GM10266 (cell line): Measurements from ENCODE around the gene FSD2.
"Not testable (repeated sequence)": the region's sequence is repeated elsewhere in the genome, so short reads cannot be mapped to it uniquely, and the experiment has no call there.

Experiments
- DNase-seq: peaks from one replicate; pipeline ENCODE4 v3.0.0; 2012; ENCODE audit errors: extremely low spot score
- TF ChIP-seq, protein P1 (sequence below): IDR thresholded peaks from 2 replicates; pipeline ENCODE4 v1.5.1; 2012; ENCODE audit warnings: mild to moderate bottlenecking, low read depth; ENCODE audit not compliant: control insufficient read depth, insufficient read depth; ENCODE audit errors: missing control alignments

FSD2 gene

DNA sequence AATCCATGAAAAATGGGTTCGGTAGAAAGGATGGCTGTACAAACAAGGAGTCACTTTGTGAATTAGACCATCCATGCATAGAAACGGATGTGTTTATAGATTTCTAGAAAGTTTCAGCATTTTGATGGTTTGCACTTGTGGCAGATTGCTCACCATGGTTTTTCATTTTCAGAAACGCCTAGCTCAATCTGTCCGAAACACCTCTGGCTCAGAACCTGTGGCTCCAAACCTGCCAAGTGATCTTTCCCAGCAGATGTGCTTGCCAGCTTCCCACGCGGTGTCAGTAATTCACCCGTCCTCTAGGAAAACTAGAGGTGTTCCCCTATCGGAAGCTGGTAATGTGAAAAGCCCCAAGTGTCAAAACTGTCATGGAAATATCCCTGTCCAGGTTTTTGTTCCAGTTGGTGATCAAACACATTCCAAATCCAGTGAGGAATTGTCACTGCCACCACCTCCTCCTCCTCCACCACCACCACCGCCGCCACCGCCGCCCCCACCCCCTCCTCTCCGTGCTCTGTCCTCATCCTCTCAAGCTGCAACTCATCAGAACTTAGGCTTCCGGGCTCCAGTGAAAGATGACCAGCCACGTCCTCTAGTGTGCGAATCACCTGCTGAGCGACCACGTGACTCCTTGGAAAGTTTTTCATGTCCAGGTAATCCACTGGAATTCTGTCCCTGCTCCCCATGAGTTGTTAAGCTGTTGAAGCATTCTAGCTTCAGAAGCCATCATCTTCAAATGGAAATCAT, 24.7 kb upstream of the FSD2 start:
- TF ChIP-seq, protein P1, sequence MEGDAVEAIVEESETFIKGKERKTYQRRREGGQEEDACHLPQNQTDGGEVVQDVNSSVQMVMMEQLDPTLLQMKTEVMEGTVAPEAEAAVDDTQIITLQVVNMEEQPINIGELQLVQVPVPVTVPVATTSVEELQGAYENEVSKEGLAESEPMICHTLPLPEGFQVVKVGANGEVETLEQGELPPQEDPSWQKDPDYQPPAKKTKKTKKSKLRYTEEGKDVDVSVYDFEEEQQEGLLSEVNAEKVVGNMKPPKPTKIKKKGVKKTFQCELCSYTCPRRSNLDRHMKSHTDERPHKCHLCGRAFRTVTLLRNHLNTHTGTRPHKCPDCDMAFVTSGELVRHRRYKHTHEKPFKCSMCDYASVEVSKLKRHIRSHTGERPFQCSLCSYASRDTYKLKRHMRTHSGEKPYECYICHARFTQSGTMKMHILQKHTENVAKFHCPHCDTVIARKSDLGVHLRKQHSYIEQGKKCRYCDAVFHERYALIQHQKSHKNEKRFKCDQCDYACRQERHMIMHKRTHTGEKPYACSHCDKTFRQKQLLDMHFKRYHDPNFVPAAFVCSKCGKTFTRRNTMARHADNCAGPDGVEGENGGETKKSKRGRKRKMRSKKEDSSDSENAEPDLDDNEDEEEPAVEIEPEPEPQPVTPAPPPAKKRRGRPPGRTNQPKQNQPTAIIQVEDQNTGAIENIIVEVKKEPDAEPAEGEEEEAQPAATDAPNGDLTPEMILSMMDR, result no peak
- no peak for DNase-seq

DNA sequence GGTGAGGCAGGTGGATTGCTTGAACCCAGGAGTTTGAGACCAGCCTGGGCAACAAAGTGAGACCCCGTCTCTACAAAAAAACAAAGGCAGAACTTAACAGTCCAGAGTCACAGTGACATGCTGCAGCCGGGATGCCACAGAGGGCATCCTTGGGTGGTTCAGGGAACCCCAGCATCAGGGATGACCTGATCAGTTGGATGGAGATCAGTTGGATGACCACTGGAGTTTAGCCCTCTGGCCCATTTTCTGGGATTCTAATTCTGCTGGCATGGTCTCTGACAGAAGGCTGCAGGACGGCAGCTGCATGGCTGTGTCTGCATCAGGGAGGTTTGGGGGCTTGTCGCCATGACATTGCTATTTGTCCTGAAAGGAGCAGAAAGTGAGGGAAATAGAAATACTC, 23.4 kb upstream of the FSD2 start:
- TF ChIP-seq, protein P1, result no peak
- no peak for DNase-seq

DNA sequence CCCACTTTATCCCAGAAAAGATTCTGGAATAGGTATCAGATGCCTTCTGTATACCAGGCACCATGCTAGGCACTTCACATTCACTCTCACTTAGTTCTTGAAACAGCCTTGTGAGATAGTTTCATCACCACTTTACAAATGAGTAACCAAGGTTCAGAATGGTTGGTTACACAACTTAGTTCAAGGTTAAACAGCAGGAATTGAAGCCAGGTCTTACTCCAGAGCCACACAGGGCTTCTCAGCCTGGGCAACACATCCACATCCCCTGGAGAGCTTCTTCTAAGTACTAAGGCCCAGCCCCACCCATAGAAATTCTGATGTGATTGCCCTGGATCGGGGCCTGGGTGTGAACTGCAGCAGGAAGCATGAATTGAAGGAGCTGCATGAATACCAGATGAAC, 22.2 kb upstream of the FSD2 start:
- TF ChIP-seq, protein P1, result no peak
- no peak for DNase-seq

DNA sequence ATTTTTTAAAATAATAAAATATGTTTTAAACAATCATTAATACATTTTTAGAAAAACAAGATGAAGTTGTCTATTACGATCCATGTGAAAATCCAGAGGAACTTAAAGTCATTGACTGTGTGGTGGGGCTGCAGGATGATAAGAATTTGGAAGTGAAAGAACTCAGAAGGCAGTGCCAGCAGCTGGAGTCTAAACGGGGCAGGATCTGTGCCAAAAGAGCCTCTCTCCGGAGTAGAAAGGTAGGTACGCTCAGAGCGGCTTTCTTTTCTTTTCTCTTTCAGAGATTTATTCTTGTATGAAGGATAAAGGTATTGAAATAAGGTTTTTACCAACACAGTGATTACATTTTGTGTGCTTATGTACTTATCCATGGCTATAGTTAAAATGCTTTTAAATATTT, 17.2 kb upstream of the FSD2 start:
- DNase-seq, result no peak
- TF ChIP-seq, protein P1, result no peak

DNA sequence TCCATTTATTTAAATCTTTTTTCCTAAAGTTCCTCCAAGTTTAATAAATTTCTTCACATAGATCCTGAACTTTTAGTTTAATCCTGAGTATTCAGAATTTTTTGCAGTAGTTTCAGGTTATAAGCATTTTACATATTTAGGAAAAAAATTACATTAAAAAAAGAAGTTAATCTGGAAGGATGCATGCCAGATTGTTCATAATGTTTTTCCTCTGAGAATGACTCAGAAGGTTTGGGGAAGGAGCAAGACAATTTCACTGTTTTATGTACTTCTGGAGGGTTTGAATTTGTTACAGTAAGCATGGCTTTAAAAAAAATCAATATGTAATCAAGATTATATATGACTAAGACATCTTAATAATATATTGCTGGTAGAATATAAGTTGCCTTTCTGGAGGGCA, 16.0 kb upstream of the FSD2 start:
- DNase-seq, result not testable (repeated sequence)

DNA sequence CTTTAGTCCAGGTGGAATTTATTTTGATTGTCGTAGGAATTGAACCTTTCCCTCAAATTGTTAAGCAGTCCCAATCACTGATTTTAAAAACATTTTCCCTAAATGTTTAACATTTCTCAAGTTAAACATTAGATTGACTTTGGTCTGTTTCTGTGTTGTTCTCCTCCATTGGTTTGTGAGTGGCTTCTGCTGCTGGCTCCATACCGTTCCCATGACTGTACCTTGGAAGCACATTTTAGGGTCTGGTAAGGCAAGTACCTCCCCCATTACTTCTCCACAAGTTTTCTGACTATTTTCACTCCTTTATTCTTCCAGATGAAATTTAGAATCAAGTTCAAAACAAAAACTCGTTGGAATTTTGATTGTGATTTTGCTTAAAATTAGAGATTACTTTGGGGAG, 15.5 kb upstream of the FSD2 start:
- not testable (repeated sequence) for DNase-seq

DNA sequence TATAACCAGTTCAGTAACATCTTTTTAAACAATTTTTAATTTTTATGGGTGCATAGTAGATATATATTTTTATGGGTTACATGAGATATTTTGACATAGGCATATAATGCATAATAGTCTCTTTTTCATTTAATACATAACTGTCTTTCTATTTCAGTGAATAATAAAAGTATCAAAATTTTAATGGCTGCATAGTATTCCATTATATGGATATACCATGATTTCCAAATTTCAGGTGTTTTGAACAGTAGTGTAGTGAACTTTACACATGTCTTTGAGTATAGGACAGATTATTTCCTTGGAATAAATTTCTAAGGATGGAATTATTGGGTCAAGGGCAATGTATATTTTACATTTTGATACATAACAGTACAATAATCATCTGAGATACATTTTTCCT, 14.3 kb upstream of the FSD2 start:
- no peak for DNase-seq
- TF ChIP-seq, protein P1, result no peak

DNA sequence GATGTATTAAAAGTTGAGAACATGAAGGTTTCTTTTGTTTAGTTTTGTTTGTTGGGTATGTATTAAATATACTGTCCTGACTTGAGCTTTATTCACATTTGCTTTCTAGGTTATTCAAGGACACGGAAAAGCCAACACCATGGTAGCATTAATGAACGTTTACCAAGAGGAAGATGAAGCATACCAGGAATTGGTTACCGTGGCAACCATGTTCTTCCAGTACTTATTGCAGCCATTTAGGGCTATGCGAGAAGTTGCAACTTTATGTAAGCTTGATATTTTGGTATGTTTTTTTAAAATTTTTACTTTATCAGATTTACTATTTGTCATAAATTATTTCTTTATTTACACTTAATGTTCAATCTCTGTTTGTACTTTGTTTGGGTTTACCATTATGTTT, 7.1 kb upstream of the FSD2 start:
- TF ChIP-seq, protein P1, result no peak
- no peak for DNase-seq
